IPS-NIHi7 (cell line): ENCODE data around the gene TMEM43.
A peak's percentile ranks its signal among the peaks of the same experiment; 100 is the strongest.

Experiments
- DNase-seq: peaks from one replicate; pipeline ENCODE4 v3.0.0; 2012; ENCODE audit warnings: mixed read lengths; ENCODE audit errors: extremely low spot score

Gene TMEM43

DNA sequence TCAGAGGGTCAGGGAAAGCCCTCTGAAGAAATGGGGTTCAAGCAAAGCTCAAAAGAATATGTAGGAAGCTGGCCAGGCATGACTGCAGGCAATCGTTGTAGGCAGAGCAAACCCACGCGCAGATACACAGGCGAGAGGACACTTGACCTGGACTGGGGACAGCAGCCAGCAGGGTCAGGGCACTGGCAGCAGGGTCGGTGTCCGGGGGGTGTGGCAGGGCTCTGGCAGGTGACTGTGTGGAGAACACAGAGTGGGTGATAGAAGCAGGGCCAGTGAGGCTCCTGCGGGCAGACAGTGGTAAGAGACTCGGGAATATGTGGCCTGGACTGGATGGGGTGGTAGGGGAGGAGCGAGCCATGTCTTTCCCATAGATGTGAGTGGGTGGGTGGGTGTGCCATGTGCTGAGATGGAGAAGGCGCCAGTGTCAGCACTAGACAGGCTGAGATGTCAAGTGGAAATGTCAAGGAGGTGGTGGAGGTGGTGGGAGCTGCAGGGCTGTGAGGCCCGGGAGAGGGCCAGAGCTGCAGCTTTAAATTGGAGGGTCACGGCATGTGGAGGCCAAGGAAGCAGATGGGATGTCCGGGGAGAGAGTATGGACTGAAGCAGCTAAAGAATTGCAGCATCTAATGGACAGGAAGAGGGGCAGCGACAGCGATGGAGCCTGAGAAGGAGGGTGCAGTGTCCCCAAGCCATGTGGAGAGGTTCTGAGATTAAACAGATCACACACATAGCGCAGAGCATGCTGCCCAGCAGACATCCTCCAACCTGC is 13.4 kb downstream of the TMEM43 start:
- DNase-seq, result no peak

DNA sequence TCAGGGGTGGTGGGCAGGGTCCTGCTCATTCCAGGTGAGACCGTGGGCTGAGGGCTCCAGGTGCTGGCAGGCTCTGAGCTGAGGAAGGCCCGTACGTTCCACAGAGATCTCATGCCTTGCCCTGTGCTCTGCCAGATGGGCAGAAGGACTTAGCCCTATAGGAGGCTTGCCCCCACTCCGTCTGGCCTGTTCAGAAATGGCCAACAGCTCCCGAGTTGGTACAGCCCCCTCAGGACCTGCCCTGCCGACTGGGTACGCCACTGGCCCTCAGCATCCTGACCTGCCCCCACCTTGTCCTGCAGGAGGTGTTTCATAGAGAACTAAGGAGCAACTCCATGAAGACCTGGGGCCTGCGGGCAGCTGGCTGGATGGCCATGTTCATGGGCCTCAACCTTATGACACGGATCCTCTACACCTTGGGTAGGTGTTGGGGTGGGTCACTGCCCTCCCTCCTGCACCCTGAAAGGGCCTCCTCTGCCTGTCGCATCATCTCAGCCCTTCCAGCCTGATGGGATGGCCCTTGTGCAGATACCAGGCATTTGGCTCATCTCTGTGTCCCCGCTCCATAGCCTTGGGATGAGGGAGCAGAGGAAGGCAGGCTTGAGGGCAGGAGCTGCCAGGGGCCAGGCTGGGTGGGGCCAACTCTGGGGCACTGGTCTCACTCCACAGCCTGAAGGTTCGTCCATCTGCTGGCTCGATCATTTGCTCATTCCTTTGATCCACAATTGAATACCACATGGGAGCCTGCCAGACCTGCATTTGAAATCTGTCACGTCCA is 14.2 kb downstream of the TMEM43 start:
- no peak for DNase-seq

DNA sequence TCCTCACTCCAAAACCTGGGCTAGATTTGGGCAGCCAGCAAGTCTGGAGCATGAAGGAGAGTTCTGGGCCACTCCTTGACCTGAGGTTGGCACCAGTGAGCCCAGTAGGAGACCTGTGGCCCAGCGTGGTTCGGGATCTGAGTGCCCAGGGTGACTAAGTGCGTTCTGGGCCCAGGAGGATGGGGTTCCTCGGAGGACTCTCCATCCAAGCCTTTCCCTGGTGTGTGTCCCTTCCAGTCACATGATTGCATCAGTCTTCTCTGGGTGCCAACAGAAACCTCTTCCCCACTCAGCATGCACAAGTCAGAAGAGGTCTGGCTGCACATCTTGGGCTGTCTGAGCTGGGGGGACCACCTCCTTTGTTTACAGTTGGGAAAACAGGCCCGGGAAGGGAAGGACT is 14.9 kb downstream of the TMEM43 start:
- DNase-seq, result no peak

DNA sequence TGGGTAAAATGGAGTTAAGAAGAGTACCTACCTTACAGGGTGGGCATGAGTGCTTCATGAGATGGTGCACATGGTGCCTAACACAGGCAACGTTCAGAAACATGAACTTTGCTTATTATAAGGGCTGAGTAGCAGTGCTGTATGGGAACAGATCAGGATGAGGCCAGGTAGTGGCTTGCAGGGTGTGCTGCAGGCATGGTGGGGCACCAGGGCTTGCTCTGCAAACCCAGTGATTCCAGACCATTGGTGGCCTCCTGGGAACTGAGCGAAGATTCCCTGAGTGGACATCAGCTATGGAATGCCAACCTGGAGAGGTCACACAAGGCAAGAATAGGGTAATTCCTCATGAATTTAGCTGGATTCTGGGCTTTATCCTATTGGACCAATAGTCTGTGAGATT is 15.8 kb downstream of the TMEM43 start:
- DNase-seq, result no peak

DNA sequence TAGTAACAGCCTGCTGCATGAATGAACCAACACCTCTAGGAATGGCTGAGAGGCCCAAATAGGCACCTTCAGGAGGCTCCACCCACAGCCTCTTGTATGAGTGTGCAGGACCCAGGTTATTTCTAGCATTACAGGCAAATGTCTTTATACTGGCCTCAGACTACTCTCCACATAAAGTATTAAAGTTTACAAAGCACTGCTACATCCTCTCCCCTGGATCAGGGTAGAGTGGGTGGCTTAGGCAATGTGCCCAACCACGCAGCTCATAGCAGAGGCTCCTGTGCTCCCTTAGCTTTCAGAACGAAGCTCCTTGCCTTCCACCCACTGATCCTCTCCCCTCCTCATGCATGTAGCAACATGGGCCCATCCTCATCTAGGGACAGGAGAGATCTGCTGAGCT is 16.3 kb downstream of the TMEM43 start:
- DNase-seq, result no peak

DNA sequence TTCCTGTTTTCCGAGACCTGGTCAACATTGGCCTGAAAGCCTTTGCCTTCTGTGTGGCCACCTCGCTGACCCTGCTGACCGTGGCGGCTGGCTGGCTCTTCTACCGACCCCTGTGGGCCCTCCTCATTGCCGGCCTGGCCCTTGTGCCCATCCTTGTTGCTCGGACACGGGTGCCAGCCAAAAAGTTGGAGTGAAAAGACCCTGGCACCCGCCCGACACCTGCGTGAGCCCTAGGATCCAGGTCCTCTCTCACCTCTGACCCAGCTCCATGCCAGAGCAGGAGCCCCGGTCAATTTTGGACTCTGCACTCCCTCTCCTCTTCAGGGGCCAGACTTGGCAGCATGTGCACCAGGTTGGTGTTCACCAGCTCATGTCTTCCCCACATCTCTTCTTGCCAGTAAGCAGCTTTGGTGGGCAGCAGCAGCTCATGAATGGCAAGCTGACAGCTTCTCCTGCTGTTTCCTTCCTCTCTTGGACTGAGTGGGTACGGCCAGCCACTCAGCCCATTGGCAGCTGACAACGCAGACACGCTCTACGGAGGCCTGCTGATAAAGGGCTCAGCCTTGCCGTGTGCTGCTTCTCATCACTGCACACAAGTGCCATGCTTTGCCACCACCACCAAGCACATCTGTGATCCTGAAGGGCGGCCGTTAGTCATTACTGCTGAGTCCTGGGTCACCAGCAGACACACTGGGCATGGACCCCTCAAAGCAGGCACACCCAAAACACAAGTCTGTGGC is 16.9 kb downstream of the TMEM43 start:
- no peak for DNase-seq

DNA sequence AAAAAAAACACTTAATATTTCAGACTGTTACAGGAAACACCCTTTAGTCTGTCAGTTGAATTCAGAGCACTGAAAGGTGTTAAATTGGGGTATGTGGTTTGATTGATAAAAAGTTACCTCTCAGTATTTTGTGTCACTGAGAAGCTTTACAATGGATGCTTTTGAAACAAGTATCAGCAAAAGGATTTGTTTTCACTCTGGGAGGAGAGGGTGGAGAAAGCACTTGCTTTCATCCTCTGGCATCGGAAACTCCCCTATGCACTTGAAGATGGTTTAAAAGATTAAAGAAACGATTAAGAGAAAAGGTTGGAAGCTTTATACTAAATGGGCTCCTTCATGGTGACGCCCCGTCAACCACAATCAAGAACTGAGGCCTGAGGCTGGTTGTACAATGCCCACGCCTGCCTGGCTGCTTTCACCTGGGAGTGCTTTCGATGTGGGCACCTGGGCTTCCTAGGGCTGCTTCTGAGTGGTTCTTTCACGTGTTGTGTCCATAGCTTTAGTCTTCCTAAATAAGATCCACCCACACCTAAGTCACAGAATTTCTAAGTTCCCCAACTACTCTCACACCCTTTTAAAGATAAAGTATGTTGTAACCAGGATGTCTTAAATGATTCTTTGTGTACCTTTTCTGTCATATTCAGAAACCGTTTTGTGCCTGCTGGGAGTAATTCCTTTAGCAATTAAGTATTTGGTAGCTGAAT is 17.9 kb downstream of the TMEM43 start:
- no peak for DNase-seq

DNA sequence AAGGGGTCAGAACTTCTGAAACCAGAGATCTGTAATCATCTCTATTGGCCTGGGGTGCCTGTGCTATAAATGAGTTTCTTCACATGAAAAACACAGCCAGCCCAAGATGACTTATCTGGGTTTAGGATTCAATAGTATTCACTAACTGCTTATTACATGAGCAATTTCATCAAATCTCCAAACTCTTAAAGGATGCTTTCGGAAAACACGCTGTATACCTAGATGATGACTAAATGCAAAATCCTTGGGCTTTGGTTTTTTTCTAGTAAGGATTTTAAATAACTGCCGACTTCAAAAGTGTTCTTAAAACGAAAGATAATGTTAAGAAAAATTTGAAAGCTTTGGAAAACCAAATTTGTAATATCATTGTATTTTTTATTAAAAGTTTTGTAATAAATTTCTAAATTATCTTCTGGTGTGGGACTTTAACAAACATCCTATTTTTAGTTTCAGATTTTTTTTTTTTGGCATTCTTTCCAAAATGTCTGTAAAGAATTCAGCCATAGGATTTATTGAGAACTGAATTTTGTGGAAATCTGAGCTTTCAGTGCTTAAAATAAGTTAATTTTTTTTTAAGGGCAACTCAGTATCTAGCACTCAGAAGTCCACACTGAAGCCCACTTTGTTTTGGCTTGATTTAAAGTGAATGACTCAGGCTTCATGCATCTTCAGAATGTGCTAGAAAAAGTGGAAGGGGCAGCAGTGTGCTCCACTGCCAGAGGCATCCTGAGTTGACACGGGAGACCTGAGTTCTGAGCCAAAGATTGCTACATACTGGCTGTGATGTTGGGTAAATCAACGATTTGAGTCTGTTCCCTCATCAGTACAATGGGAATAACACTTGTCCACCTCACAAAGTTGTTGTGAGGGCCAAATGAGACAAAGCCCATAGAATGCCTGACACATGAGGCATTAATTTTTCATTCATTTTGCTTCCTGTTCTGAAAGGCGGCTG is 18.7 kb downstream of the TMEM43 start:
- peak; percentile 50 for DNase-seq

DNA sequence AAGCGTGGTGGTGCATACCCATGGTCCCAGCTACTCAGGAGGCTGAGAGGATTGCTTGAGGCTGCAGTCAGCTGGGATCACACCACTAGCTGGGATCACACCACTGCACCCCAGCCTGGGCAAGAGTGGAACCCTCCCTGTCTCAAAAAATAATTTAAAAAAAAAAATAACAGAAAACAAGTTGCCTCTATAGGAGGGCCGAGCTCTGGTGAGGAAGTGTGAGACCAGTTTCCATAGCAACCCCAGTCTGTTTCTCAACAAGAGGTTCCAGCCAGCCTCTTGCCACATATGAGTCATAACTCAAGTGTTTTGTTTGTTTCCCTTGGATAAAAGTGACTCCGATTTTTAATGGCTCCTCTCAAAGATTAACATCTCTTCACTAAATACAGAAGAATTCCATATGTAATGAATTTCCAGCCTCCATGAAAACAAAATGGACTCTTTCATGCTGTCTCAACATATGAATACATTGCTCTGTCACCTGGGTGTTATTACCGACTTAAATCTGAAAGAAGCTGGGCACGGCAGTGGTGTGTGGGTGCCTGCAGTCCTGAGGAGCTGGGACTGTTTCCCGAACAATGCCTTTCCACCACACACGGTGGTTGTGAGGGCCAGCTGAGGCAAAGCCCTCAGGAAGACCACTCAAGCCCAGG is 19.7 kb downstream of the TMEM43 start:
- peak; percentile 76 for DNase-seq

DNA sequence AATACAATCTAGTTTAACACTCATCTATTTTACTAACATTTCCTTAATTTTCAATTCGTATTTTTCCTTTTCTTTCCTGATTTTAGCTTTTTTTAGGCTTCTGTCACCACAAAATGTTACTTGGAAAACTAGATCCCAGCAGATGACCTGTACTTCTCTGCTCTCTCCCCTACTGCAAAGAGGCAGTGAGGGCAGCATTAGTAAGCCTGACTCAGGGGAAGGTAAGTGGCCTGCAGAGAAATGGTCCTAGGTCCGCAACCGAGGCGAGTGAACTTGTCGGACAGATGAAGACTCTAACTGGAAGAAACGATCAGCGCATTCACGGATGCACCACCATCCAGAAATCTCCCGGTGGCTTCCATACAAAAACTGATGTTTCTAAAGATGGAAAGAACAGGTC is 20.4 kb downstream of the TMEM43 start:
- DNase-seq, result no peak

DNA sequence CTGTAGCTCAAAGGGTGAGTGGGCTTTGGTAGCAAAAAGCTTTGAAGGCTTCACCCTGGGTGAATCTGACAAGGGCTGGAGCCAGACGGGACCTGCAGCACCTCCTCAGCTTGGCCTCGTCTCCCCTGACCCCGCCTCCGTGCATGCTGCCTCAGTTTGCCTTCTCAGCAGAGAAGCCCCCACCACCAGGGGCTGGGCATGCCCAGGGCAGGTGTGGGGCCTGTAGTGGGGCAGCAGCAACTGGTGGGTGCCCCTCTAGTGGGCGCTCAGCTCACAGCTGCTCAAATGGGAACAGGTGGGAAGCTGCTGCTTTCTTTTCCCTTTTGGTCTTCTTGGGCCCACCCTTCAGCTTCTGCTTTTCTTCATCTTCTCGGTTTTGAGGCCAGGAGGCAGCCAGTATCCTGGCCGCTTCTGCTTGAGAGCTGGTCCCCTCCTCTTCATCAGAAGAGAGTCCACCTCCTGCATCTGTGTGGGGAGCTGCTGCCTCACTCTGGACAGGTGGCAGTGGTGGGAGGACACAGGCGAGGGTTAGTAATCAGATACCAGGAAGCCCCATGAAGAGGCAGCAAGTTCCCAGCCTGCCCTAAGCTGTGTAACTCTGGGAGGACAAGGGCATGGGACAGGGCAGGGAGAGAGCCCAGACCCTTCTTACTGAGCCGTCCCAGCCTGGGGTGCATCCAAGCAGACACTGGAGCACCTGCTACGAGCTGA is 21.0 kb downstream of the TMEM43 start:
- DNase-seq, result no peak

DNA sequence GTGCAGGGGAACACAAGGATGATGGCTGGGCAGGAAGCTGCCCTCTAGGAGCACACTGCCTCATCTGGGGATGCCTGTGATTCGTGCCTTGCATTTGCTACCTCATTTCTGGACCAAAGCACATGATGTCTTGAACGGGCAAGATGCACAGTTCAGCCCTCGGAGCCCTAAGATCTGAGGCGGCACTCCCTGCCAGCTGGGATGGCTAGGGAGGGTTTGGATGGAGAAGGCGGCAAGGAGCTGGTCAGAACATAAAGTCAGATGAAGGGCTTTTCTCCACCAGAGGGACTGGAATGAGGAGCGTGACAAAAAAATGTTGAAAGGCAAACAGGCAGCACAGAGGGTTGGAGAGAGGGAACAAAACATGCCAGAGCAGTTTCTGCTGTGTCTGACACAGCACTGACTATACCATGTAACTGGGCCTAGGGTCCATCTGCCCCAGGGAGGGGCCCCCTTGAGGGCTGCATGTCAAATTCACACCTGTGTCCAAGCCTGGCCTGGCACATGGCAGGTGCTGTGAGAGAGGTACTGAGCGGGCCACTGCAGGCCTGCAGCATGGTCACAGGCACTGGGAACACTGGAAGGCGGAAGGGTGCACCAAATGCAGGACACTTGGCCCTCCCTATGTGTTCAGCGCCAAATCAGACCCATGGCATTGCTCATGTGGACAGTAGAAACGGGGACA is 21.7 kb downstream of the TMEM43 start:
- DNase-seq, result no peak

DNA sequence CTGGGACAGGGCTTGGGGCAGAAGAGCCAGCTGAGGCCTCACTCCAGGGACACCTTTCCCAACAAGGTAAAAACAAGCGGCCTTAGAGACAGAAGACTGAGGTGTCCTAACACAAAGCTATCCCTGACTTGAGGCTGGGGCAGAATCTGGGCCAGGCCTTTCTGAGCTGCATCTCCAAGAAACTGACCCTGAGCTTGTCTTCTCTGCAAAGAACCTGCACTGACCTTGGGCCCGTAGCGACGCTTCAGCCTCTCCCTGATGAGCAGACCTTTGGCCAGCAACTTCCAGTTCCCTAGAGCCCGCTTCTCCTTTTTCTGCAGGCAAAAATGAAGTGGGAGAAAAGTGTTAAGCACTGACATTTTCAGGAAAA is 22.2 kb downstream of the TMEM43 start:
- DNase-seq, result no peak

DNA sequence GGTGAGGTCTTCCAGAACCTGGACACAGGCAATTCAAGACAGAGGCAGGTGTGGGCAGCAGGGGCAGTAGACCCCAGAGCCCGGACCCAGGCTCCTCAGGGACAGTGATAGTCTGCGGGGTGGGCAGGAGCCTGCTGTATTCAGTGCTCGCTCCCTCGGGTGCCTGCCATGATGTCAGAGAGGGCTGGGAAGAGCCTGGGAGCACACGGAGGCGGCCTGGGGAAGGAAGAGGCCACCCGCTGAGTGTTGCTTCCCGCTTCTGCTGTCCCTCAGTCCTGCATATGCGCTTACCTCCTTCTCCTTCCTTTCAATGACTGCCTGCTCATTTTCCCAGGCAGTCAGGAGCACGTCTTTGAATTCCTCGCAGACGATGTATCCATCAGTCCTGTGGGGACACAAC is 22.8 kb downstream of the TMEM43 start:
- peak; percentile 31 for DNase-seq

DNA sequence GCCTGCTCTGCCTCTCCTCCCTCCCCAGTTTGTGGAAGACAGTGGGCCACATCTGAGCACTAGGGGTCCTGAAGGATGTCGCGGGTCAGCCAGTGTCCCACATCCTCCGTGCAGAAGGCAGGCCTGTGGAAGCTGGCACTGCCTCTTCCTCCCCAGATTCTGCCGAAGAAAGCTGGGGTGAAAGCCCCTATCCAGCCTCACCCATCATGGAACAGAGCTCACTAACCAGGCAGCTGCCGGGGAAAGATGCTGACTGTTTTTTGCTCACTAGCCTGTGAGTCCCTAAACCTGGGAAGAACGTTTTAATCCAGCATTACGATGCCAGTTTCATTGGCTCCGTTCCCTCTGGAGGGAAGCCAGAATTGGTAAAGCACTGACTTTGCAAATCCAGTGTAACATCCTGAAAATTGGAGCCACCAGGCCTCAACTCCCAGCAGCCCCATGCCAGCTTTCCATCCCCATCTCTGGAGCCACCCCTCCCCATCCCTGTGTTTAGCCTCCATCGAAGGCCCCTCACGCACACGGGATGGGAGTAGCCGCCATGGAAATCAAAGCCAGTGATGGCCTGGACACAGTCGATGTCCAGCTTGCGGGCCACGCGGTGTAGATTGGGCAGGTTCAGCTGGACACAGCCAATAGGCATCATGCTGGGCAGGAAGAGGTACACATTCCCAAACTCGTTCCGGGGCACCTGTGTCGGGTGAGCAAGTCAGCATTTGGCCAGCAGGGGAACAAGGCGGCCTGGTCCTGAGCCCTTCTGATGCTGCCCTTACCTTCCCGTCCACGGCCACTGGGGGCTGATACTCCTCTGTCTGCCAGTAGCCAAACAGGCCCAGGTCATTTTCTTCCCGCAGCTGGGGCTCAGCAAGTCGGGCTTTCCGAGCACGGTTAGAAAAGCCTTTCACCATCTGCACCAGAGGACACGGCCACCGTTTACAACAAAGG is 23.5 kb downstream of the TMEM43 start:
- peak; percentile 89 for DNase-seq

DNA sequence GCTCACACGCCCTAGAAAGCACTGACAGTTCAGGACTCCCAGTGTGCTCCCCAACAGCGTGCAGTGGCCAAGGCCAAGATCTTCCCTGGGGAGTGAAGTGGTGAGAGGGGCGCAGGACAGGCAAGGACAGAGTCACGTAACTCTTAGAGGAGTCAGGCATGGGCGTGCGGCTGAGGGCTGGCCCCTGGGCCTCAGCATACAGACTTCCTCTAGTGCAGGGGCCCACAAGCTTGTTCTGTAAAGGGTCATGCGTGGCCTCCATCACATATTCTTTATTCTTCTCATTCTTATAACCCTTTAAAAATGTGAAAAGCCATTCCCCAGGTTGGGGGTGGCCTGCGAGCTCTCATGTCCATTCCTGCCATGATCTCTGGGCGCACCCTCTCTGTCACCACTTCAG is 25.2 kb downstream of the TMEM43 start:
- no peak for DNase-seq

DNA sequence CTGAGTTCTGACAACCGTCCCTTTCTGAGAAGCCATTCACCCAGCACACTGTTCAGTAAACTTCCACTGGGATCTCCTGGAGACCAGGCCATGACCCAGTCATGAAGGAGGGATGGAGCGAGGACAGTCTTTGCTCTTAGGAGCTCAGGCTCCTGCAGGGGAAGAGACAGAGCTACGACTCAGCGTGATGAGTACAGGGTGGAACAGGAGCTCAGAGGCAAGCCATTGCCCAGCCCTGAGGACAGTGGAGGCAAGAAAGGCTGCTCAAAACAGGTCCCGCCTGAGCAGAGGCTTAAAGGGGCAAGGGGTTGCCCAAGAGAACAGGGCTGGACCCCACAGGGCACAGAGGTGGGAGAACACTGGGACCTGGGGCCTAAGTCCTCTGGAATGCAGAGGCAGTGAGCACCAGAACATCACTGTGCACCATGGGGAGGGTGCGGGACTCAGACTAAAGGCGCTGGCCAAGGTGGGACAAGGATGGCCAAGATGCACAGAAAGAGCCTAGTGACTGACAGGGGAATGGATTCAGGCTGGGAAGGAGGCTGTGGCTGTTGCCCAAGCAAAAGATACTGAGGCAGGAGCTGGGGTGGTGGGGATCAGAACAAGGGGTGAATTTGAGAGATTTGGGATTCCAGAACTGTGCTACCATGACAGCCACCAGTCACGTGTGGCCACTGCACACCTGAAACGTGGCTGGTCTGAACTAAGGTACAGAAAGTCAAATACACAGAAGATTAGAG is 25.8 kb downstream of the TMEM43 start:
- no peak for DNase-seq
